GM19468 (cell line): Measurements from ENCODE around the gene SPATS2L.

Experiments used
- ATAC-seq: cut with Tn5 transposase; IDR thresholded peaks from one replicate; pipeline ENCODE4 v1.9.1; 2021; ENCODE audit warnings: mild to moderate bottlenecking, moderate library complexity, moderate number of reproducible peaks; ENCODE audit not compliant: unreplicated experiment; ENCODE audit errors: extremely low read depth

The SPATS2L gene

GRCh38 chr2:200479692-200480265, 173.3 kb downstream of the SPATS2L start:
- no peak for ATAC-seq

GRCh38 chr2:200482194-200482593, 175.7 kb downstream of the SPATS2L start:
- ATAC-seq, result peak; percentile 53

GRCh38 chr2:200483729-200484198, 177.3 kb downstream of the SPATS2L start:
- ATAC-seq, result no peak

GRCh38 chr2:200484934-200485333, 178.4 kb downstream of the SPATS2L start:
- ATAC-seq, result no peak

- no peak for ATAC-seq
Measured at GRCh38 chr2:200486529-200486928, 180.0 kb downstream of the SPATS2L start.

GRCh38 chr2:200488169-200488568, 181.7 kb downstream of the SPATS2L start:
- ATAC-seq, result no peak

- ATAC-seq, result no peak
Measured at GRCh38 chr2:200490001-200490400, 183.5 kb downstream of the SPATS2L start.

- no peak for ATAC-seq
Measured at GRCh38 chr2:200492656-200493055, 186.2 kb downstream of the SPATS2L start.

GRCh38 chr2:200494048-200494447, 187.6 kb downstream of the SPATS2L start:
- ATAC-seq, result no peak

GRCh38 chr2:200496696-200497095, 190.2 kb downstream of the SPATS2L start:
- no peak for ATAC-seq

- no peak for ATAC-seq
Measured at GRCh38 chr2:200498402-200499162, 192.1 kb downstream of the SPATS2L start.

GRCh38 chr2:200502196-200502595, 195.7 kb downstream of the SPATS2L start:
- ATAC-seq, result no peak

GRCh38 chr2:200506679-200507078, 200.2 kb downstream of the SPATS2L start:
- ATAC-seq, result no peak

- ATAC-seq, result no peak
Measured at GRCh38 chr2:200507179-200507578, 200.7 kb downstream of the SPATS2L start.

GRCh38 chr2:200509235-200509611, 202.7 kb downstream of the SPATS2L start:
- no peak for ATAC-seq

- ATAC-seq, result peak; percentile 97
Measured at GRCh38 chr2:200509612-200510433, 203.3 kb downstream of the SPATS2L start, which contains the start of gene KCTD18. TSS of gene KCTD18 (minus strand) at chr2:200510068. CDS start at chr2:200507016, 3,052 bp downstream.

- ATAC-seq, result no peak
Measured at GRCh38 chr2:200515155-200515554, 208.7 kb downstream of the SPATS2L start.

- ATAC-seq, result no peak
Measured at GRCh38 chr2:200523158-200523557, 216.7 kb downstream of the SPATS2L start.

- ATAC-seq, result no peak
Measured at GRCh38 chr2:200523604-200524003, 217.1 kb downstream of the SPATS2L start.

GRCh38 chr2:200525066-200525465, 218.6 kb downstream of the SPATS2L start:
- no peak for ATAC-seq

- ATAC-seq, result no peak
Measured at GRCh38 chr2:200525551-200525881, 219.0 kb downstream of the SPATS2L start.
